ENCODE data around the gene SCN10A.

SCN10A gene

GRCh38 chr3:38827791-38828190 is 11.8 kb upstream of the SCN10A start:
- Histone ChIP-seq H3K27ac (ENCODE audit: low read length) (no peak overlapping the region), H3K36me3 (ENCODE audit: control insufficient read depth, low read depth, low read length) (no peaks in the 10 kb centered on the region), H3K9me3 (ENCODE audit: control insufficient read depth, low read depth, low read length) (no peaks in the 10 kb centered on the region), H3K4me3 (ENCODE audit: low read length) (no peak overlapping the region), H3K9ac (ENCODE audit: low read length) (no peak overlapping the region), H3K4me1 (ENCODE audit: control insufficient read depth, low read depth, low read length) (no peaks in the 10 kb centered on the region), H3K27me3 (ENCODE audit: control insufficient read depth, insufficient read depth, low read length) (no peaks in the 10 kb centered on the region)

GRCh38 chr3:38826001-38826400 is 10.0 kb upstream of the SCN10A start:
- Histone ChIP-seq H3K27me3 (ENCODE audit: control insufficient read depth, insufficient read depth, low read length) (no peaks in the 10 kb centered on the region), H3K27ac (ENCODE audit: low read length) (no peak overlapping the region), H3K36me3 (ENCODE audit: control insufficient read depth, low read depth, low read length) (no peaks in the 10 kb centered on the region), H3K9me3 (ENCODE audit: control insufficient read depth, low read depth, low read length) (no peaks in the 10 kb centered on the region), H3K4me1 (ENCODE audit: control insufficient read depth, low read depth, low read length) (no peaks in the 10 kb centered on the region), H3K9ac (ENCODE audit: low read length) (no peak overlapping the region), H3K4me3 (ENCODE audit: low read length) (no peak overlapping the region)

- H3K9me3 ChIP-seq (ENCODE audit: control insufficient read depth, low read depth, low read length), result no peaks in the 10 kb centered on the region
- no peak overlapping the region for H3K27ac ChIP-seq (ENCODE audit: low read length)
- no peak overlapping the region for H3K4me3 ChIP-seq (ENCODE audit: low read length)
- H3K4me1 ChIP-seq (ENCODE audit: control insufficient read depth, low read depth, low read length), result no peaks in the 10 kb centered on the region
- H3K36me3 ChIP-seq (ENCODE audit: control insufficient read depth, low read depth, low read length), result no peaks in the 10 kb centered on the region
- H3K9ac ChIP-seq (ENCODE audit: low read length), result no peak overlapping the region
- no peaks in the 10 kb centered on the region for H3K27me3 ChIP-seq (ENCODE audit: control insufficient read depth, insufficient read depth, low read length)
Measured at GRCh38 chr3:38824349-38824748, 8.3 kb upstream of the SCN10A start.

- H3K36me3 ChIP-seq (ENCODE audit: control insufficient read depth, low read depth, low read length), result no peaks in the 10 kb centered on the region
Measured at GRCh38 chr3:38823722-38824121, 7.7 kb upstream of the SCN10A start.

GRCh38 chr3:38823186-38823585 is 7.2 kb upstream of the SCN10A start:
- Histone ChIP-seq H3K36me3 (ENCODE audit: control insufficient read depth, low read depth, low read length) (no peaks in the 10 kb centered on the region), H3K9me3 (ENCODE audit: control insufficient read depth, low read depth, low read length) (no peaks in the 10 kb centered on the region), H3K27ac (ENCODE audit: low read length) (no peak overlapping the region), H3K9ac (ENCODE audit: low read length) (no peak overlapping the region), H3K4me1 (ENCODE audit: control insufficient read depth, low read depth, low read length) (no peaks in the 10 kb centered on the region), H3K27me3 (ENCODE audit: control insufficient read depth, insufficient read depth, low read length) (no peaks in the 10 kb centered on the region), H3K4me3 (ENCODE audit: low read length) (no peak overlapping the region)

More at GRCh38 chr3:38823722-38824121, 7.7 kb upstream of the SCN10A start:
- no peak overlapping the region for H3K9ac ChIP-seq (ENCODE audit: low read length)
- no peak overlapping the region for H3K27ac ChIP-seq (ENCODE audit: low read length)
- H3K4me1 ChIP-seq (ENCODE audit: control insufficient read depth, low read depth, low read length), result no peaks in the 10 kb centered on the region
- H3K27me3 ChIP-seq (ENCODE audit: control insufficient read depth, insufficient read depth, low read length), result no peaks in the 10 kb centered on the region
- H3K4me3 ChIP-seq (ENCODE audit: low read length), result no peak overlapping the region
- H3K9me3 ChIP-seq (ENCODE audit: control insufficient read depth, low read depth, low read length), result no peaks in the 10 kb centered on the region

GRCh38 chr3:38811822-38812221 is 4.2 kb downstream of the SCN10A start:
- Histone ChIP-seq H3K27ac (ENCODE audit: low read length) (no peak overlapping the region), H3K4me3 (ENCODE audit: low read length) (no peak overlapping the region), H3K4me1 (ENCODE audit: control insufficient read depth, low read depth, low read length) (no peaks in the 10 kb centered on the region), H3K9me3 (ENCODE audit: control insufficient read depth, low read depth, low read length) (no peaks in the 10 kb centered on the region), H3K27me3 (ENCODE audit: control insufficient read depth, insufficient read depth, low read length) (no peaks in the 10 kb centered on the region), H3K36me3 (ENCODE audit: control insufficient read depth, low read depth, low read length) (no peaks in the 10 kb centered on the region), H3K9ac (ENCODE audit: low read length) (no peak overlapping the region)

GRCh38 chr3:38805765-38806386 is 10.1 kb downstream of the SCN10A start:
- Histone ChIP-seq H3K4me3 (ENCODE audit: low read length) (no peak overlapping the region), H3K27me3 (ENCODE audit: control insufficient read depth, insufficient read depth, low read length) (no peaks in the 10 kb centered on the region), H3K27ac (ENCODE audit: low read length) (no peak overlapping the region), H3K4me1 (ENCODE audit: control insufficient read depth, low read depth, low read length) (no peaks in the 10 kb centered on the region), H3K36me3 (ENCODE audit: control insufficient read depth, low read depth, low read length) (no peaks in the 10 kb centered on the region), H3K9me3 (ENCODE audit: control insufficient read depth, low read depth, low read length) (no peaks in the 10 kb centered on the region), H3K9ac (ENCODE audit: low read length) (no peak overlapping the region)

GRCh38 chr3:38805004-38805403 is 11.0 kb downstream of the SCN10A start:
- Histone ChIP-seq H3K4me1 (ENCODE audit: control insufficient read depth, low read depth, low read length) (no peaks in the 10 kb centered on the region), H3K27me3 (ENCODE audit: control insufficient read depth, insufficient read depth, low read length) (no peaks in the 10 kb centered on the region), H3K9ac (ENCODE audit: low read length) (no peak overlapping the region)

GRCh38 chr3:38800511-38800910 is 15.5 kb downstream of the SCN10A start:
- Histone ChIP-seq H3K4me3 (ENCODE audit: low read length) (no peak overlapping the region), H3K9ac (ENCODE audit: low read length) (no peak overlapping the region), H3K27me3 (ENCODE audit: control insufficient read depth, insufficient read depth, low read length) (no peaks in the 10 kb centered on the region), H3K9me3 (ENCODE audit: control insufficient read depth, low read depth, low read length) (no peaks in the 10 kb centered on the region), H3K36me3 (ENCODE audit: control insufficient read depth, low read depth, low read length) (no peaks in the 10 kb centered on the region), H3K4me1 (ENCODE audit: control insufficient read depth, low read depth, low read length) (no peaks in the 10 kb centered on the region), H3K27ac (ENCODE audit: low read length) (no peak overlapping the region)

More at GRCh38 chr3:38805004-38805403, 11.0 kb downstream of the SCN10A start:
- Histone ChIP-seq H3K36me3 (ENCODE audit: control insufficient read depth, low read depth, low read length) (no peaks in the 10 kb centered on the region), H3K9me3 (ENCODE audit: control insufficient read depth, low read depth, low read length) (no peaks in the 10 kb centered on the region), H3K4me3 (ENCODE audit: low read length) (no peak overlapping the region), H3K27ac (ENCODE audit: low read length) (no peak overlapping the region)

- Histone ChIP-seq H3K27me3 (ENCODE audit: control insufficient read depth, insufficient read depth, low read length) (no peaks in the 10 kb centered on the region), H3K4me1 (ENCODE audit: control insufficient read depth, low read depth, low read length) (no peaks in the 10 kb centered on the region), H3K4me3 (ENCODE audit: low read length) (no peak overlapping the region), H3K36me3 (ENCODE audit: control insufficient read depth, low read depth, low read length) (no peaks in the 10 kb centered on the region), H3K9ac (ENCODE audit: low read length) (no peak overlapping the region), H3K27ac (ENCODE audit: low read length) (no peak overlapping the region), H3K9me3 (ENCODE audit: control insufficient read depth, low read depth, low read length) (no peaks in the 10 kb centered on the region)
Measured at GRCh38 chr3:38793721-38794120, 22.3 kb downstream of the SCN10A start.

- H3K4me1 ChIP-seq (ENCODE audit: control insufficient read depth, low read depth, low read length), result no peaks in the 10 kb centered on the region
- H3K9ac ChIP-seq (ENCODE audit: low read length), result no peak overlapping the region
- no peak overlapping the region for H3K4me3 ChIP-seq (ENCODE audit: low read length)
- H3K27ac ChIP-seq (ENCODE audit: low read length), result no peak overlapping the region
- H3K27me3 ChIP-seq (ENCODE audit: control insufficient read depth, insufficient read depth, low read length), result no peaks in the 10 kb centered on the region
- no peaks in the 10 kb centered on the region for H3K9me3 ChIP-seq (ENCODE audit: control insufficient read depth, low read depth, low read length)
- no peaks in the 10 kb centered on the region for H3K36me3 ChIP-seq (ENCODE audit: control insufficient read depth, low read depth, low read length)
Measured at GRCh38 chr3:38792983-38793382, 23.0 kb downstream of the SCN10A start.

GRCh38 chr3:38782148-38782547 is 33.9 kb downstream of the SCN10A start:
- no peaks in the 10 kb centered on the region for H3K27me3 ChIP-seq (ENCODE audit: control insufficient read depth, insufficient read depth, low read length)

More at GRCh38 chr3:38782148-38782547, 33.9 kb downstream of the SCN10A start:
- H3K4me3 ChIP-seq (ENCODE audit: low read length), result no peak overlapping the region
- no peak overlapping the region for H3K9ac ChIP-seq (ENCODE audit: low read length)
- H3K4me1 ChIP-seq (ENCODE audit: control insufficient read depth, low read depth, low read length), result no peaks in the 10 kb centered on the region
- no peaks in the 10 kb centered on the region for H3K36me3 ChIP-seq (ENCODE audit: control insufficient read depth, low read depth, low read length)
- H3K9me3 ChIP-seq (ENCODE audit: control insufficient read depth, low read depth, low read length), result peaks cover 3% of the 10 kb centered on the region
- no peak overlapping the region for H3K27ac ChIP-seq (ENCODE audit: low read length)

Measured in iPS-18a (cell line).